Head of caudate nucleus (tissue), 42 donors: ENCODE results near the gene PLCB1.
A peak's percentile ranks its signal among the peaks of the same experiment; 100 is the strongest.

Experiments
- DNase-seq, 42 donors: peaks; one replicate each; pipeline versions ENCODE4 v3.0.0 to v3.0.0-alpha.2; 2020 to 2021; ENCODE audit warnings: mixed read lengths in 7 of 42
- intact Hi-C: fragments of 100-400 bp; cut with DNase I; formaldehyde crosslinking; loops from one replicate; pipeline ENCODE4 v1.15.0; 2022

PLCB1 gene

GRCh38 chr20:8317448-8317847, 185.4 kb downstream of the PLCB1 start:
- DNase-seq, result no peak
- intact Hi-C loops, result no loop called here

- DNase-seq, result no peak
- intact Hi-C loops, result no loop called here
Measured at GRCh38 chr20:8318965-8319625, 187.0 kb downstream of the PLCB1 start.

DNA sequence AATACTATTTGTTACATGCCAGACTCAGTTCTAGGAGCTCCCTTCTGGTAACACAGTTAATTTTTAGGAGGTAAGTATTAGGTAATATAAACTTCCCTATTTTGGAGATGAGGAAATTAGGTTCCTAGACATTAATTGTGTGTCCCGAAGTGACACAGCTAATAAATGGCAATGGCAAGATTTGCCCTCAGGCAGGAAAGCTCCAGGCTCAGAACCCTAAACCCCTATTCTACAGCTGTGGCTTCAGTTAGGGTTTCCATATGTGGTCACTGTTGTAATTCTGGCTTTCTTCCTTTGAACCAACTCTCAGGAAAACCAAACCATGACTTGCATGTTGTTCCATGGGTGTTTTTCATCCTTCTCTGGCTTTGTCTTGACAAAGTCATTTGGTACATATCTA, 188.2 kb downstream of the PLCB1 start:
- intact Hi-C loops, result no loop called here
- no peak for DNase-seq

GRCh38 chr20:8321001-8321400, 188.9 kb downstream of the PLCB1 start:
- intact Hi-C loops, result no loop called here
- no peak for DNase-seq

DNA sequence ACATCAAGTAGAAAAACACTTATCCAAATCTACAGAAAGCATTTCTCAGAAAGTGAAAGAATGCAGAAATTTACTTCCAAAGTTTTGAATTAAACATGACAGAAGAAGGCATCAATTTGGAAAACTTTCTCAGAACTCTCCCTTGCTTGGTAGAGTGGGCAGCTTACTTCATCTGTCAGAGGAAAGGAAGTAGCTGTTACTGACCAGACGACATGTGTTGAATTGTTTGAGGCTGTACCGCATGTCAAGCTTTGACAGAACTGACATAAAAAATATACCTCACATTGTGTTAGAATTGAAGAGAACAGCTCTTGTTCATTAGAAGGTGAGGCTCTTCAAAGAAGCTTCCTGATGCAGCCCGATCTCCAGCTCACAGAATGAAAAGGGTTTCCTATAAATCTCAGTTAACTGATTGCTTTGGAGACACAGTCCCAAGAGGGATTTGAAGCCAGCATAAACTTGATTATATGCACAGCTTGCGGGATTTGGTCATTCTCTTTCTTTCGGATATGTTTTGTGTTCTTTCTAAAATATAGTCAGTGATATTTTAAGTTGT, 190.7 kb downstream of the PLCB1 start:
- no peak for DNase-seq

GRCh38 chr20:8326191-8326590, 194.1 kb downstream of the PLCB1 start:
- intact Hi-C loops, result no loop called here

More for the DNA sequence above, 190.7 kb downstream of the PLCB1 start:
- intact Hi-C loops, result no loop called here

DNA sequence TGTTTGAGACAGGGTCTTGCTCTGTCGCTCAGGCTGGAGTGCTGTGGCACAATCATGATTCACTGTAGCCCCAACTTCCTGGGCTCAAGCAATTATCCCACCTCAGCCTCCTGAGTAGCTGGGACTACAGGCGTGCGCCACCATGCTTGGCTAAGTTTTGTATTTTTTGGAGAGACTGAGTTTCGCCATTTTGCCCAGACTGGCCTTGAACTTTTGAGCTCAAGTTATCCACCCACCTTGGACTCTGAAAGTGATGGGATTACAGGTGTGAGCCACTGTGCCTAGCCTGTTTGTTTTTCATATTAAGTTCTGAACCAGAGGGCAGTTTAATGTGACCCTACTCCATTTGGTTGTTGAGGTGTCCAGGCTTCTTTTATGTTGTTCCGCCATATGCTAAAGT, 194.8 kb downstream of the PLCB1 start:
- DNase-seq, result no peak
- intact Hi-C loops, result no loop called here

More at GRCh38 chr20:8326191-8326590, 194.1 kb downstream of the PLCB1 start:
- DNase-seq, result no peak

DNA sequence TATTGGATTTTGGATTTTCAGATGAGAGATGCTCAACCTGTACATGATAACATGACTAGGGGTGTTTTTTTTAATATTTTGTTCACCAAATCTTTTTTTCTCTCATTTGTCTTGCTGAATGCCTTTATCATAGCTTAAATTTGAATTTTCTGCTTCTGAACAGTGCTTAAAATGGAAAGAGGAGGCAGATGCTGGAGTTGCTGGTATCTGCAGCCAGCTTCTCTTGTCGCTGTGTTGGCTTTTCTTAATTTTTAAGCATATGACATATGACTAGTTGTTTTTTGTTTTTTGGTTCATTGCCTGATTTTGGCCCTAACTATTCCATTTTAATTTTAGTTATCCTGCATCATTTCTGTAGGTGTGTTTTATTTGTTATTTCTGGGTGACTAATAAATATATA, 196.1 kb downstream of the PLCB1 start:
- DNase-seq, result no peak
- intact Hi-C loops, result no loop called here

DNA sequence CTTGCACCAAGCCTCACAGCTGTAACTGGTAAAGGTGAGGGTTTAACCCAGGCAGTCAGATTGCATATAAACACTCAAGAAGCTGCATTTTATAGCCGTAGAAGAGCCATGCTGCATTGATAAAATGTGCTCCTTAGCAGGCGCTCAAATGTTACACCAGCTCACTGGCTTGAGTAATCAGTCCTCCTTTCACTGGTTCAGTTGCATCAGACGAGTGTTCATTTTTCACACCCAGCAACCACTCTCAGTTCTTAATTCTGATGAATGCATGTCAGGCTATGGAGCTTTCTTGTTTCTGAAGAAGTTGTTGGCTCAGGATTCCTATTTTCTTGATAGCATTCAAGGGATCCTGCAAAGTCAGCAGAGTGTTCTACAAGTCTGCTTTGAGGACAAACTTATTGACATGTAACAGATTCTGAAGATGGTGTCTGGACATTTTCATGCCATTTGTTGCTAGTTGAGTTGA, 198.3 kb downstream of the PLCB1 start:
- intact Hi-C loops, result no loop called here
- DNase-seq, result peak in 1 of 42 donors; percentile 33

- intact Hi-C loops, result no loop called here
Measured at GRCh38 chr20:8330785-8331695, 199.0 kb downstream of the PLCB1 start.

DNA sequence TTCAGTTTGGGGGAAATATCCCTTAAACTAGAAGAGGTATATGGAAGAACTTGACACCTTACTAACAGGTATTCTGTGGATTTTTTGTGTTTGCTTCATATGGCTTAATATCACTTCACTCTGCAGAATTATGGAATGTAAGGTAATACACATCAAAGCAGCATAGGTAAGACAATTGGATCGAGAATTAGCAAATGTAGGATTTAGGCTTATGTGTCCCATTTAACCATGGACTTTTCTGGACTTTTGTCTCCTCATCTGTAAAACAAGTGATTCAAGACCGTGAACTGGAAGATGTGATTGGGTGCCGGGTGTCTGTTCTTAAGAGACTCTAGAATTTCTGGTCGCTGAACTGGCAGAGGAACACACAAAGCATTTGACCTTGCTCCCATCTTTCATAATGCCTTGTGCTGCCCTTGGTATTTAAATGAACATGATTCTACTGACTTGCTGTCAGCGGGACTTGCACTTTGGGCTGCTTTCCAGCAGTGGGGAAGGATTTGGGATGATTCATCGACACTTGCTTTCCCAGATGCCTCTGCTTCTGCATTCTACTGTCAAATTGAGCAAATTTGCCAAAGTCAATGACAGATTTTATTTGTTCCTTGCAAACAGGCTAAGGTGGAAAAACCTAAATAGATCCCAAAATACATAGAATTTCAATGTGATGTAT, 199.8 kb downstream of the PLCB1 start:
- peak in 41 of 42 donors; percentile 20 to 90 (median 58) for DNase-seq
- intact Hi-C loops, result no loop called here

More at GRCh38 chr20:8330785-8331695, 199.0 kb downstream of the PLCB1 start:
- DNase-seq, result no peak

DNA sequence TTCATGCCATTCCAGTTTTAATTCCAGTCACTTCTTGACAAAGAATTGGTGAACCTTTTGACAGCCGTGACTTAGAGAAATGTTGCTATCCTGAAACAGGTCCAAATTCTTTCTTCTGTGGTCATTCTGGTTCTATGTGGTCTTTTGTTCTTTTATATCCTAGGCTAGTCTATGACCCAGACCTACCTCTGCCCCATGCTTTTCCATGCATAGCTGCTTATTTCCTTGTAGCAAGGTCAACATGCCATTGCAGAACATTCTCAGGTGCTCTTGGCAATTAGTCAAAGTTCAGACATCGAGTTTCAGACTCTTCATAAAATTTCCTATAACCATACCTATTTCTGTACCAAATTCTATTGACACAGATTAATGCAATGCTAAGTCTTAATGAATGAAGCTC, 202.6 kb downstream of the PLCB1 start:
- intact Hi-C loops, result no loop called here
- no peak for DNase-seq

- DNase-seq, result no peak
- intact Hi-C loops, result no loop called here
Measured at GRCh38 chr20:8335059-8335458, 203.0 kb downstream of the PLCB1 start.

GRCh38 chr20:8335495-8336195, 203.6 kb downstream of the PLCB1 start:
- no peak for DNase-seq
- intact Hi-C loops, result no loop called here

GRCh38 chr20:8339349-8339748, 207.3 kb downstream of the PLCB1 start:
- intact Hi-C loops, result no loop called here
- no peak for DNase-seq

DNA sequence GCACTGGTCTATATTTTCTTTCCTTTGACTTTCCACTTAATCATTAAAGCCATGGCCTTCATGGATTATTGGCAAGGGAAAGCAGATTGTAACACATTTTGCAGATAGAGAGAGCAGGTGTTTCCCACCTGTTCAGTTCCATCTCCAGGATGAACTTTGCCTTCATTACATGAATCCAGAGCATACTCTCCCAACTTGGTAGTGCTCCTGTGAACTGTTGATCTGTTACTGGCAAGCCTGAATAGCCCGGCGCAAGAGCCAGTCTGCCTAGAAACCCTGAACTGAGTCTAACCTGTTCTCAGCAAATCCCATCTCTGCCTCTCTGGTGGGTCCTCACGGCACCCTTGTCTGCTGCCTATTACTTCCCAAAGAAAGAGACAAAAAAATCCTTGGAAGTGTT, 210.3 kb downstream of the PLCB1 start:
- DNase-seq, result no peak
- intact Hi-C loops, result no loop called here

GRCh38 chr20:8344106-8344505, 212.0 kb downstream of the PLCB1 start:
- DNase-seq, result peak in 11 of 42 donors; percentile 16 to 45 (median 32)
- intact Hi-C loops, result no loop called here

DNA sequence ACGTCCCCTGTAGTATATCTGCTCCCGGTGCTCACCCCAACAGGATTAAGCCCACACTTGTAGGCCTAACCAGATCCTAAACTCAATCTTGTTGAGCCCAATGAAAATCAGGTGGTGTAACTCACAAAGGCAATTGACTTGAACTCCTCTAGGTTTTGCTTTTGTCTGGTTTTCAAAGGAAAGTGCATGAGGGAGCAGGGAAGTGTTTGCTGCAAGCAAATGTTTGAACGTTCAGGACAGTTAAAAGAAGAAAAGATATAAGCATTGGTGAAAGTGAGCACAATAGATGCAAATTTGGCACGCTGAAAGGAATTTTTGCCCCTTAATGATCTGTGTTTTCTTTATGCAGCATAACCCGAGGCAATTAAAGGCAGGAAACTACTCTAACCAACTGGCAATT, 212.6 kb downstream of the PLCB1 start:
- no peak for DNase-seq
- intact Hi-C loops, result no loop called here

DNA sequence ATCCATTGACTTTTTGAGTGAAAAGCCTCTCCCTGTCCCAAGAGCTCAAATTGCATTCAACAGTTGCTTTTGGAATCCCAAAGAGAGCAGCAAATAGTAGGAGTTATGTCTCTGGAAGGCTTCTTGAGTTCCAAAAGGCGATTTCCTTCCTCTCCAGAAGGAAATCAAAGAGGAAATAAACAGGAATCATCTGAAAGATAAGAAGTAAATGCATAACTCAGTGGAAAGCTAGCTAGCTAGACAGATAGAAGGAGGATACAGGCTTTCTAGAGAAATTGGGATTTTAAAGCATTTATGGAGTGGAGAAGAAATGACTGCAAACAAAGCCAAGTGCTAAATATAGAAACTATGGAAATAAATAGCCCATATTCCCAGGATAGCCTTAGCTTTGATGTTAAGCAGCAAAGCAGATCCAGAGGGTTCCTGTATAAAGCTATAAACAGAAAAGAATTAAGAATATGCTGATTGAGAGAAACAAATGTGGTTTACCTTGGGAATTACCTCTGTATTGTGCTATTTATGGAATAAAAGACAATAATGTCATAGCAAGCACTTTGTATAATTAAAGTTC, 214.7 kb downstream of the PLCB1 start:
- DNase-seq, result no peak
- intact Hi-C loops, result no loop called here
